Measurements from ENCODE around the gene METTL17.
"Not testable (repeated sequence)": the region's sequence is repeated elsewhere in the genome, so short reads cannot be mapped to it uniquely, and the experiment has no call there.

The METTL17 gene

DNA sequence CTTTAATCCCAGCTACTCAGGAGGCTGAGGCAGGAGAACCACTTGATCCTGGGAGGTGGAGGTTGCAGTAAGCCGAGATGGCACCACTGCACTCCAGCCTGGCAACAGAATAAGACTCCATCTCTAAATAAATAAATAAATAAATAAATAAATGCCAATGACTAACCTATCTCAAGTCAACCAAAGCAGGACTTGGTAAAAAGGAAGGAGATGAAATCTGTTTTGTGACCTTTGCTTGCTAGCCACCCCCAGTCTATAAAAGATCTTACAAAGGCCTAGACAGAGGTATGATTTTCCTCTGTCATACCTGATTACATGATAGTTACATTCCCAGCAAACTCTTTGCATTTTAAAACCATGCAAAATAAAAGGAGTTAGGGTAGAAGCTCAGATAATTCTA, 13.5 kb upstream of the METTL17 start:
- TF ChIP-seq POLR2AphosphoS5 (IDR thresholded peaks at IDR 0.05; ENCODE audit: low read depth, low read length) (no peak), POLR2A (IDR thresholded peaks at IDR 0.05; ENCODE audit: low read depth, low read length) (no peak)
- no peak for FAIRE-seq
- DNase-seq (ENCODE audit: insufficient read length): no peak

DNA sequence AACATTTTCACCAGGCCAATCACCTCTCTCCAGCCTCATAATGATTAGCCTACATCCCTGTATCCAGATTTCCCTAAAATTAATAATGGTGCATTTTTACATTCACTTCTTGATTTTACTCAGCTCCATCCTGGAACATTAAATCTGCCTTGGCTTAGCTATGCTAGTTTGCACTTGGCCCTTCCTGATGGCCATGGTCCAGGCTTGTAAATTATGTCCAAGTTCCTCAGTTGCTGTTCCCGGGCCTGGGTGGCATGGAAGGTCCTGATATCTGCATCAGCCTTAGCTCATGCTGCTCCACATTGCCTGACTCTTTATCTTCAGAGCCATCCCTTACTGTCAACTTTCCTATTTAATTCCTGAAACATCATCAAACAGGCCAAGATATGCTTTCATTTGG, 11.1 kb upstream of the METTL17 start:
- FAIRE-seq: no peak
- TF ChIP-seq TAF1 (IDR thresholded peaks at IDR 0.05; ENCODE audit: borderline replicate concordance, low read depth, low read length) (no peak), POLR2AphosphoS5 (IDR thresholded peaks at IDR 0.05; ENCODE audit: low read depth, low read length) (no peak), POLR2A (IDR thresholded peaks at IDR 0.05; ENCODE audit: low read depth, low read length) (no peak)
- no peak for DNase-seq (ENCODE audit: insufficient read length)

GRCh38 chr14:20980906-20981305, 8.9 kb upstream of the METTL17 start:
- no peak for DNase-seq (ENCODE audit: insufficient read length)
- FAIRE-seq: no peak
- TF ChIP-seq TAF1 (IDR thresholded peaks at IDR 0.05; ENCODE audit: borderline replicate concordance, low read depth, low read length): no peak
- no peak for TF ChIP-seq POLR2AphosphoS5 (IDR thresholded peaks at IDR 0.05; ENCODE audit: low read depth, low read length)
- no peak for TF ChIP-seq POLR2A (IDR thresholded peaks at IDR 0.05; ENCODE audit: low read depth, low read length)

DNA sequence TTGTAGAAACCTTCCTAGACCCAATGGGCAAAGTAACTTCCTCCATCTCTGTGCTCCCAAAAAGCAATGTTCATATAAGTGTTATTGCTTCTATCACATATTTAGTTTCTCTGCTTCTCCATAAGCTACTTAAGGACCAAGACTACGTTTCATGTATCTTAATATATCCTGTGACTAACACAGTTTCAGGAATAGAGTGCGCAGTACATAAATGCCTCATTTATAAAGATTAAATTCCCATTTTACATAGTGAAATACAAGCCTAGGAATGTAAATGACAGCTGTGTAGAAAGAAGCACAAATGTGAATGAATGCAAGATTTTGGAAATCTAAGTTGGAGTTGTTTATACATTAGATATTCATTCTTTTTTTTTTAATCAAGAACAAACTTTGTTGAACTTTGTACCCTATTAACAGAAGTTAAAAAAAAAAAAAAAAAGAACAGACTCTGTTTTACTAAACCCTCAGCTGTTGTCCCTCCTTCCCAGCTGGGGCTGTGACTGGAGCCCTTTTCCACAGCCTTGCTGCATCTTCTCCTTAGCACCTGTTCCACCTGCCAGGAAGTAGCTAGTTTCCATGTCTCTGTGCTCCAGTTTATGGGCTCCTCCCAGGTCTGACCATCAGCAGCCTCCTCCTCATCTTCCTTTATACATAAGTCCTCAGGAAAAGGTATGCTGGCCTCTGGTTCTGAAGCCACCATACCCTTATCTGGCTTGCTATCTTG, 7.0 kb upstream of the METTL17 start:
- no peak for TF ChIP-seq TAF1 (IDR thresholded peaks at IDR 0.05; ENCODE audit: borderline replicate concordance, low read depth, low read length)
- no peak for TF ChIP-seq POLR2A (IDR thresholded peaks at IDR 0.05; ENCODE audit: low read depth, low read length)
- no peak for TF ChIP-seq POLR2AphosphoS5 (IDR thresholded peaks at IDR 0.05; ENCODE audit: low read depth, low read length)
- FAIRE-seq (no peak), DNase-seq (ENCODE audit: insufficient read length) (no peak)

GRCh38 chr14:20985650-20986049, 4.1 kb upstream of the METTL17 start:
- not testable (repeated sequence) for DNase-seq (ENCODE audit: insufficient read length); FAIRE-seq

DNA sequence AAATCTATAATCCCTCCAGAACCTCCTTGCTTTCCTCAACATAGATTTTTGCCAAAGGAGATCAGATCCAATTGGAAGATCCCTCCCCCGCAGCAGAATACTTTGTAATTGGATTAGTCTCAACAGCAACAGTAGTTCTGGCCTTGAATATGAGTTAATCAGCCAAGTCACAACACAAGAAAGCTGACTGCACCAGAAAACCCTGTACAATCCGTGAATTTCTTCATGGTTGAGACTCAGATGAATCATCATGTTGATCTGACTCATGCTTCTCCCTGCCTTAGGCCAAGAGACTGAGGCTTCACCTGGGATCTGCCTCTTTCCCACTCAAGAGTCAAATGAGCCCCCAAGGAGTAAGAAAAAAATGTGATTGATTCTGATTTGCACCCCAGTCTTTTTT, 3.0 kb upstream of the METTL17 start:
- no peak for TF ChIP-seq POLR2AphosphoS5 (IDR thresholded peaks at IDR 0.05; ENCODE audit: low read depth, low read length)
- TF ChIP-seq TAF1 (IDR thresholded peaks at IDR 0.05; ENCODE audit: borderline replicate concordance, low read depth, low read length): no peak
- TF ChIP-seq POLR2A (IDR thresholded peaks at IDR 0.05; ENCODE audit: low read depth, low read length): no peak
- FAIRE-seq (no peak), DNase-seq (ENCODE audit: insufficient read length) (no peak)

- FAIRE-seq (no peak), DNase-seq (ENCODE audit: insufficient read length) (no peak)
- no peak for TF ChIP-seq TAF1 (IDR thresholded peaks at IDR 0.05; ENCODE audit: borderline replicate concordance, low read depth, low read length)
- no peak for TF ChIP-seq POLR2A (IDR thresholded peaks at IDR 0.05; ENCODE audit: low read depth, low read length)
- TF ChIP-seq POLR2AphosphoS5 (IDR thresholded peaks at IDR 0.05; ENCODE audit: low read depth, low read length): no peak
Observed at GRCh38 chr14:20988717-20989470, 886 bp upstream of the METTL17 start.

- TF ChIP-seq POLR2A (IDR thresholded peaks at IDR 0.05; ENCODE audit: low read depth, low read length) (no peak), TAF1 (IDR thresholded peaks at IDR 0.05; ENCODE audit: borderline replicate concordance, low read depth, low read length) (no peak), POLR2AphosphoS5 (IDR thresholded peaks at IDR 0.05; ENCODE audit: low read depth, low read length) (no peak)
- no peak for DNase-seq (ENCODE audit: insufficient read length)
- FAIRE-seq: no peak
Observed at GRCh38 chr14:20989471-20989786, 351 bp upstream of the METTL17 start.

DNA sequence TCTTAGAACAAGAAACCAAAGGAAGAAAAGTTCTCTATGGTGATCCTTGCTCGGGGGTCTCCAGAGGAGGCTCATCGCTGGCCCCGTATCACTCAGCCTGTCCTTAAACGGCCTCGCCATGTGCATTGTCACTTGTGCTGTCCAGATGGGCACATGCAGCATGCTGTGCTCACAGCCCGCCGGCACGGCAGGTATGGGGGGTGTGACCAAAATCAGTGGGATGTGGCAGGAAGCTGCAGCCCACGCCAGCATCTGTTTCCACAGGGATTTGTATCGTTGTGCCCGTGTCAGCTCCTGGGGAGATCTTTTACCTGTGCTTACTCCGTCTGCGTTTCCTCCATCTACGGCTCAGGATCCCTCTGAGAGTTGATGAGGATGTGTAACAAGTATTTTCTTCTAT, 6.7 kb downstream of the METTL17 start:
- TF ChIP-seq POLR2A (IDR thresholded peaks at IDR 0.05; ENCODE audit: low read depth, low read length): no peak
- TF ChIP-seq POLR2AphosphoS5 (IDR thresholded peaks at IDR 0.05; ENCODE audit: low read depth, low read length): no peak
- no peak for TF ChIP-seq TAF1 (IDR thresholded peaks at IDR 0.05; ENCODE audit: borderline replicate concordance, low read depth, low read length)
- DNase-seq (ENCODE audit: insufficient read length) (no peak), FAIRE-seq (no peak)

DNA sequence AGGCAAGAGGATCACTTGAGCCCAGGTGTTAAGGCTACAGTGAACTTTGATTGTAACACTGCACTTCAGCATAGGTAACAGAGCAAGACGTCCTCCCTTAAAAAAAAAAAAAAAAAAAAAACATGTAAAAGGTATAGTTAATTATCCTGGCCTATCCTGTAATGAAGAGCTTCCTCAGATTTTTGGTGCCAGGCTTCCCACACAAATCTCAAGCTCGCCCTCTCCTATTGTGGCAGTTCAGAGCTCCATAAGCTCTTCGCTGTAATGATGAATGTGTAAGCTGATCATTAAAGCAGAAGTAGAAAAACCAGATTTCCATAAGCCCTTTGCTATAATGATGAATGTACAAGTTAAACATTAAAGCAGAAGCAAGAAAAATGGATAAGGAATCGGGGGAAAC, 7.3 kb downstream of the METTL17 start:
- TF ChIP-seq POLR2AphosphoS5 (IDR thresholded peaks at IDR 0.05; ENCODE audit: low read depth, low read length) (no peak), TAF1 (IDR thresholded peaks at IDR 0.05; ENCODE audit: borderline replicate concordance, low read depth, low read length) (no peak), POLR2A (IDR thresholded peaks at IDR 0.05; ENCODE audit: low read depth, low read length) (no peak)
- DNase-seq (ENCODE audit: insufficient read length) (no peak), FAIRE-seq (no peak)

DNA sequence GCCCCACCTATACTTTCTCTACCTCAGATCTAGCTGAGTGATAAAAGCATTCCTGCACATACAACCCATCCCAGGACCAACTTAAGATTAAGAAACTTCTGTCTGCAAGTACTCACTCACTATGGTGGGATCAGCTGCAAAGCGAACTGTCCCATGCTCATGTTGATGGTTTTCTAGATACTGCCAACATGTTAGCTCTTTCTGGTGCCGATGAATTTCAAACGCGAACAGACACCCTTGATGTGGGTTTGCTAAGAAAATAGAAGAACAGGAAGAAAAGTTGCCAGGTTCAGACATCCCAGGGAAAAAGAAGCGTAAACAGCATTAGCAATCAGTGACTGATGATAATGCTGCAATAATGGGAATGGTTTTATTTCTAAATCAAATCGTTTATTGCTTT, 7.8 kb downstream of the METTL17 start:
- FAIRE-seq (no peak), DNase-seq (ENCODE audit: insufficient read length) (no peak)
- TF ChIP-seq POLR2A (IDR thresholded peaks at IDR 0.05; ENCODE audit: low read depth, low read length): no peak
- TF ChIP-seq POLR2AphosphoS5 (IDR thresholded peaks at IDR 0.05; ENCODE audit: low read depth, low read length): no peak
- TF ChIP-seq TAF1 (IDR thresholded peaks at IDR 0.05; ENCODE audit: borderline replicate concordance, low read depth, low read length): no peak

DNA sequence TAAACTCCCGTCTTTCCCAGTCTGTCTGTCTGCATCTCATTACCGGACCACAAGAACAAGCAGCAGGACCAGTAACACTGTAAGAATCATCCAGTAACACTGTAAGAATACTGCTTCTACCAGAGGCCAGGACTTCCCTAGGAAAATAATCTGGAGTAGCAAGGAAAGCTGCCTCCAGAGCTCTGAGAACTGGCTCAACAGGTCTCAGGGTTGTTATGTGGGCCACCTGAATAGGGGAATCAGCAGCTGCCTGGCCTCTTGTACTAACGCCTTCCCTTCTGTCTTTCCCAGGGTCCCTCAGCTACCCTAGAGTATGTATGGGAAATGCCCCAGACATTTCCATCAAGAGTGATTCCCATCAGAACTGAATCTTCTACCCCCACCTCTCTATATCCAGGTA, 8.4 kb downstream of the METTL17 start:
- DNase-seq (ENCODE audit: insufficient read length) (no peak), FAIRE-seq (no peak)
- no peak for TF ChIP-seq POLR2A (IDR thresholded peaks at IDR 0.05; ENCODE audit: low read depth, low read length)
- no peak for TF ChIP-seq TAF1 (IDR thresholded peaks at IDR 0.05; ENCODE audit: borderline replicate concordance, low read depth, low read length)
- no peak for TF ChIP-seq POLR2AphosphoS5 (IDR thresholded peaks at IDR 0.05; ENCODE audit: low read depth, low read length)
